Measurements from ENCODE around the gene RASAL2.

DNA sequence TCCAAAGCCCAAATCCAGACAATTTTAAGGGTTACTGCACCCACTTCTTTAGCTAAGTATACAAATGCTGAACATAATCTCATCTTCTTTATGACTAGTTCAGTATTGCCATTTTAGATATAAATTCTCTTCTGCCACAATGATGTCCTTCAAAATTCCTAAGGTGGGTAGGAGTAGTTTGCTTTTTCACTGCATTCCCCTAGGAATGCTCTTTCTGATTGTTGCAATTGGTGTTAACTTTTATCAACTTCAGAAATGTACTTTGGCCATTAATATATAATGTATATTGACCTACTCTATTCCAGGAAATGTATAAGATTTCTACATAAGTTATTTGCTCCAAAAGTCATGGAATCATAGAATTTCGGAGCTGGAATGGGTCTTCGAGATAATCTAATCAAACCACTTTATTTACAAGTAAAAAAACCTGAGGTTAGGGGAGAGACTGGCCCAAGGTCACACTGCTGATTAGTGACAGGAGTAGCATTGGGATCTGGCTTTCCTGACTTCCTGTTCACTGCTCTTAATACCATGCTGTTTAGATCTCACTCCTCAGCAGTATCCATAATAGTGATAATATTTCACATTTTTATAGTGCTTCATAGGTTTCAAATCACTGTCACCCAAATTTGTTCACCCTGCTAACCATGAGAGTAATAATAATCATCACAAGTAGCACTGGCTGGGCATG is 46.4 kb upstream of the RASAL2 start:
- TF ChIP-seq, protein P1, sequence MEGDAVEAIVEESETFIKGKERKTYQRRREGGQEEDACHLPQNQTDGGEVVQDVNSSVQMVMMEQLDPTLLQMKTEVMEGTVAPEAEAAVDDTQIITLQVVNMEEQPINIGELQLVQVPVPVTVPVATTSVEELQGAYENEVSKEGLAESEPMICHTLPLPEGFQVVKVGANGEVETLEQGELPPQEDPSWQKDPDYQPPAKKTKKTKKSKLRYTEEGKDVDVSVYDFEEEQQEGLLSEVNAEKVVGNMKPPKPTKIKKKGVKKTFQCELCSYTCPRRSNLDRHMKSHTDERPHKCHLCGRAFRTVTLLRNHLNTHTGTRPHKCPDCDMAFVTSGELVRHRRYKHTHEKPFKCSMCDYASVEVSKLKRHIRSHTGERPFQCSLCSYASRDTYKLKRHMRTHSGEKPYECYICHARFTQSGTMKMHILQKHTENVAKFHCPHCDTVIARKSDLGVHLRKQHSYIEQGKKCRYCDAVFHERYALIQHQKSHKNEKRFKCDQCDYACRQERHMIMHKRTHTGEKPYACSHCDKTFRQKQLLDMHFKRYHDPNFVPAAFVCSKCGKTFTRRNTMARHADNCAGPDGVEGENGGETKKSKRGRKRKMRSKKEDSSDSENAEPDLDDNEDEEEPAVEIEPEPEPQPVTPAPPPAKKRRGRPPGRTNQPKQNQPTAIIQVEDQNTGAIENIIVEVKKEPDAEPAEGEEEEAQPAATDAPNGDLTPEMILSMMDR (IDR thresholded peaks at IDR 0.05), result no peak
- no peak for TF ChIP-seq ZFX (IDR thresholded peaks at IDR 0.05; ENCODE audit: borderline replicate concordance)

All from 22Rv1 (cell line).